ENCODE measurements around the gene ARHGAP32. TPM values are rescaled to one million over a fixed set of nuclear protein-coding genes. Genes with fewer than 3 reads are reported as not detected.

Gene ARHGAP32
- total RNA-seq, 1 donor from 2014 or later, result 5.3 TPM

DNA sequence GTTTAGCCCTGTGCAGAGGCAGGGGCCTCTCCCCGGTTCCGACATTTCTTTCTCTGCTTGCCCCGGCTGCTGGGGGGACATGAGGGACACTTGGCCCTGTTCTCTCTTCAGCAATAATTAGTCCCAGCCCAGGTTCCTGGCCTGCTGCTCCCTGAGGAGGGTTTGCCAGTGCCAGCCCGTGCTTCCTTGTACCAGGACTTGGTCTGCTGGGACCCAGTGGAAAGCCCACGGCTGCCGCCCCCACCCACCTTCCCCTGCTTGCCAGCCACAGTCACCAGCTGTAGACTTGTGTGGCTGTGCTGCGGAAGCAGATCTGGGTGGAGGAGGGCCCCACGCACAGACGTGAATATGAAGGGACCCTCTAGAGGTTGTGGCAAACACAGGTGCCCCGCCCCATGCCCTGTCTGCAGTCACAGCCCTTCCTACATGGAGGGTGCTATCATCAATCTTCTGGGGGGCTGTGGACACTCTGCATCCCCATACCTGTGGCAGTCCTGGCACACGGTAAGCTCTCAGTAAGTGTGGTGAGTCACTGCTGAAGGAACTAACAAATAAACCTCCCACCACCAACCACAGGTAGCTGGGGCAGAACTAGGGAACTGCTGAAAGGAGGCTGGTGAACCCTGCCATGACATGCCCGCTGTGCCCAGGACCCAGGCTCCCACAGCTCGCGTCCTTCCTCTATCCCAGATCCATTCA, 250.4 kb downstream of the ARHGAP32 start:
- intact Hi-C loops (cut with micrococcal nuclease), result no loop called here
- DNase-seq (no peak), ATAC-seq (no peak)

- no peak for DNase-seq
- no peak for ATAC-seq
- intact Hi-C loops (cut with micrococcal nuclease), result no loop called here
Observed at GRCh38 chr11:128941110-128941509, 251.0 kb downstream of the ARHGAP32 start.

- no peak for ATAC-seq
- intact Hi-C loops (cut with micrococcal nuclease), result no loop called here
- no peak for DNase-seq
Observed at GRCh38 chr11:128940603-128941002, 251.5 kb downstream of the ARHGAP32 start.

GRCh38 chr11:128940156-128940555, 252.0 kb downstream of the ARHGAP32 start:
- intact Hi-C loops (cut with micrococcal nuclease), result no loop called here
- DNase-seq, result no peak
- no peak for ATAC-seq

DNA sequence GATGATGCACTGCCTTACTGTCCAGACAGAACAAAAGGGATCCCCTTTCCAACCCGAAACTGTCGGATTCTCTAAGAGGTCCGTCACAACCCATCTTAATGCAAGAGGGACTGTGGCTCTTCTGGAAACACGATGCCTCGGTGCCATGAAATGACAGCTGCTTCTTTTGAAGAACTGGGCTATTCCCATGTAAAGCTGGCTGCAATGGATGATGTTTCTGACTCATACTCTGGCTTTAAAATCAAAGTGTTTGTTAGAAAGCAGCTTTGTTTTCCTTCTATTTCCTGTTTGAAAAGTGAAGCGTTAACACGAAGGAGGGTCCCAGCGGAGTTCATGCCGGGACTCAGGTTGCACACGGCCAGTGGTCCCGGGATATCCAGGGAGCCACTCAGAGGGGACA, 252.5 kb downstream of the ARHGAP32 start:
- no peak for ATAC-seq

GRCh38 chr11:128938156-128938885, 253.8 kb downstream of the ARHGAP32 start:
- DNase-seq, result no peak
- intact Hi-C loops (cut with micrococcal nuclease), result no loop called here
- ATAC-seq, result no peak

More for the DNA sequence above, 252.5 kb downstream of the ARHGAP32 start:
- DNase-seq, result no peak
- intact Hi-C loops (cut with micrococcal nuclease), result no loop called here

DNA sequence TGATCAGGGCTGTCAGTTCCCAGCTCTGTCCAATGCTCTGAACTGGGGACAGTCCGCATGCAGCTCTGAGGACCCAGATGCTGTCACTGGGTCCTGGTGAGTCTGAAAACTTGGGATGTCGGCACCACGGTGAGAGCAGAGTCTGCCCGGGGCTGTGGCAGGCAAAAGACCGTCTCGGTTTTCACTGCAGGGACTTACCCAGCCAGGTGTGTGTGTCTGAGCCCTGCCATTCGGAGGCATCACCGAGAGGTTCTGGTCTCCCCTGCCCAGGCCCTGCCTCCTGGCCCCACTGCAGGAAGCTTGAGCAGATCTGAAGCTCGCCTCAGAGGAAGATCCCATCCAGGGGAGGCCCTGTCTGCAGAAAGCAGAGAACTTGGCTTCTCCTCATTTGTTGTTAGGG, 254.6 kb downstream of the ARHGAP32 start:
- DNase-seq (no peak), ATAC-seq (no peak)
- intact Hi-C loops (cut with micrococcal nuclease), result no loop called here

- ATAC-seq (no peak), DNase-seq (no peak)
- intact Hi-C loops (cut with micrococcal nuclease), result no loop called here
Observed at GRCh38 chr11:128936606-128937251, 255.4 kb downstream of the ARHGAP32 start.

- DNase-seq (no peak), ATAC-seq (no peak)
- intact Hi-C loops (cut with micrococcal nuclease), result no loop called here
Observed at GRCh38 chr11:128934926-128935325, 257.2 kb downstream of the ARHGAP32 start.

- ATAC-seq (no peak), DNase-seq (no peak)
- intact Hi-C loops (cut with micrococcal nuclease), result no loop called here
Observed at GRCh38 chr11:128934351-128934750, 257.8 kb downstream of the ARHGAP32 start.

DNA sequence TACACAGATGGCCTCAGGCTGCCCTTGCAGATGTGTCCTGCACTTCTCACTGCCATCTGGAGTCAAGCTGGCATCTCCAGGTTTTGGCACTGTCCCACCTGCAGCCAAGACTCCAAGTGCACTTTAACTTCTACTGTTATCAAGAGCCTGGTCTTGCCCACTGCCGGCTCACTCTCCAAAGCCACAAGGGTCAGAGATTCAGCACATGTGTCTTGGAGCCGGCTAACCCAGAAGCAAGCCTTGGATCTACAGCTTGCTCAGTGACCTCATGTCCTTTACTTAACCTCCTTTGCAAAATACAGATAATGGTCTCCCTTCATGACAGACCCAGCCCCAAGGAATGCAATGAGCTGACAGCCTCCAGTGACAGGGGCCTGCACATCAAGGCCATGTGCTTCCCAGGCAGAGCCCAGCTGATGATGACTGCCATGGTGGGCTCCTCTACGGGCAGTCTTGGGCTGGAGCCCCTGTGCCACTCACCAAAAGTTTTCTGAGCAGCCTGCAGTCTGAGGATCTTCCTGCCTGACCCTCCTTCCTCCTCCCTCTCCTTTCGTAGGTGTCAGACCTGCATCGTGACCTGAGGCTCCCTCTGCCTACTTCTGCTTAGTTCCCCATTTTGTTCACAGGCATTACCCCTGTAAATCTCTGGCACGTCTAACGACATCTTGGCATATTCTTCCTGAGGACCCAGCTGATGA, 258.5 kb downstream of the ARHGAP32 start:
- ATAC-seq (no peak), DNase-seq (no peak)
- intact Hi-C loops (cut with micrococcal nuclease), result no loop called here

GRCh38 chr11:128931668-128932067, 260.5 kb downstream of the ARHGAP32 start:
- intact Hi-C loops (cut with micrococcal nuclease), result no loop called here
- no peak for ATAC-seq
- no peak for DNase-seq

GRCh38 chr11:128931066-128931465, 261.1 kb downstream of the ARHGAP32 start:
- no peak for DNase-seq
- intact Hi-C loops (cut with micrococcal nuclease), result no loop called here
- no peak for ATAC-seq

DNA sequence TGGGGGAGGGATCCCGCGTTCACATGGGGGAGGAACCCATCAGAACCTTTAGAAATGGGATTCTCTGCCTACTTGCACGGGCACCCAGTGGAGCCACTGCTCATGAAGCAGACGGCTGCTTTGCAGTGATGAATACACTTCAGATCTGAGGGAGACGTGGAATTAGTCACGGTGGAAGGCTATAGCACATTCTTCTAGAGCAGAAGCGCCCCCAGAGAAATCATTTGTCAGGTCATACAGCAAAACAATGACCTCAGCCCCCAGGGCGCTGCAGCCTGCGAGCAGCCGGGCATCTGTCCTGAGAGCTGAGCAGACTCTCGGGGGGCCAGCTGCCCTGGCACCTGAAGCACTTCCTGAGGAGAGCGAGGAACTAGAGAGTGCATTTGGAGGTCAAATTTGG, 262.1 kb downstream of the ARHGAP32 start:
- intact Hi-C loops (cut with micrococcal nuclease), result no loop called here
- no peak for ATAC-seq
- no peak for DNase-seq

DNA sequence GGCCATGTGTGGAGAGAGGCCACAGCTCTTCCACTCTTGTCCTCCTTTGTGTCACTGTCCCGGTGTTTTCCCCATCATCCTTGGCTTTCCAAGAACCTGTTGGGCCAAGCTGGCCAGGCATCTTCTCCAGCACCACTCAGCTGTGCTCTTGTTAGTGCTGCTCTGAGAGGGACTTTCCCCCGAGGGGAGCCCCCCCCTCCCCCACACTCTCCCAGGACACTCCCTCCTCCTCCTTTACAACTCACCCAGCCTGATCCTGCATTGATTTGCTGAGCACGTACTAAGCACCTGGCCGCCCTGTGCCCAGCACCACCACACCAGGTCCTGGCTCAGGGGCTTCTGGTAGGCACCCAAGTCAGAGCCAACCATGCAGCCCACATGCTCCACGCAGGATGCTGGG, 262.7 kb downstream of the ARHGAP32 start:
- intact Hi-C loops (cut with micrococcal nuclease), result no loop called here
- ATAC-seq (no peak), DNase-seq (no peak)

DNA sequence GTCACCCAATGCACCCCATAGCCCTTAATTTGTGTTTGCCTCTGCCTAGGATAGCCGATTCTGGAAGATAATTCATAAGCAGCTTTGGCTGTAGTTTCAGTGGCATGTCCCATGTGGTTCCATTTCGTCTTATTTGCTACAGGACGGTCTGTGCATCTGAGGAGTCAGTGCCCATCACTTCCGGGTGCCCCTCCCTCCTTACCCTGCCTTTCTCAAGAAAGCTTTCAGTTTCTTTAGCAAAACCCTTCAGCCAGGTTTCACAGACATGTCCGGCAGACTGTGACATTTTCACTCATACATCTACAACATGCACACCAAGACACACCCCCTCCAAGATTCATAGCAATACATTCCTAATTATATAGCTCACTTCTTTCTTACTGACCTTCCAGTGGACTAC, 263.7 kb downstream of the ARHGAP32 start:
- DNase-seq, result no peak
- intact Hi-C loops (cut with micrococcal nuclease), result no loop called here
- ATAC-seq, result no peak

GRCh38 chr11:128927683-128928336, 264.3 kb downstream of the ARHGAP32 start:
- intact Hi-C loops (cut with micrococcal nuclease), result no loop called here
- ATAC-seq (no peak), DNase-seq (no peak)

DNA sequence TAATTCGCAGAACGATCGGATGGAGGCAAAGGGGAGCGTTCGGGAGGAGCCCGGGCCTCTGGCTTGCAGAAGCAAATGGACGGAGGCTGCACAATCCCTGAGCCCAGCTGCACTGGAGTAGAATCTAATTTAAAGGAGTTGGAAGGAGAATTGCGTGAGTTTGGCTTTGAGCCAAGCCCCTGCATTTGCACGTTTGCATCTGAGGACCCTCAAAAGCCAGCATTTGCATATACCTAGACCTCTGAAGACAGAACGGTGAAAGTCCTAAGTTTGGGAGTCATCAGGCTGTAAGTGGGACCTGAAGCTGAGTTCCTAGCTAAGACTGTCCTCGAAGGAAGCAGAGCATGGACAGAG, 265.0 kb downstream of the ARHGAP32 start:
- DNase-seq (no peak), ATAC-seq (no peak)
- intact Hi-C loops (cut with micrococcal nuclease), result no loop called here

DNA sequence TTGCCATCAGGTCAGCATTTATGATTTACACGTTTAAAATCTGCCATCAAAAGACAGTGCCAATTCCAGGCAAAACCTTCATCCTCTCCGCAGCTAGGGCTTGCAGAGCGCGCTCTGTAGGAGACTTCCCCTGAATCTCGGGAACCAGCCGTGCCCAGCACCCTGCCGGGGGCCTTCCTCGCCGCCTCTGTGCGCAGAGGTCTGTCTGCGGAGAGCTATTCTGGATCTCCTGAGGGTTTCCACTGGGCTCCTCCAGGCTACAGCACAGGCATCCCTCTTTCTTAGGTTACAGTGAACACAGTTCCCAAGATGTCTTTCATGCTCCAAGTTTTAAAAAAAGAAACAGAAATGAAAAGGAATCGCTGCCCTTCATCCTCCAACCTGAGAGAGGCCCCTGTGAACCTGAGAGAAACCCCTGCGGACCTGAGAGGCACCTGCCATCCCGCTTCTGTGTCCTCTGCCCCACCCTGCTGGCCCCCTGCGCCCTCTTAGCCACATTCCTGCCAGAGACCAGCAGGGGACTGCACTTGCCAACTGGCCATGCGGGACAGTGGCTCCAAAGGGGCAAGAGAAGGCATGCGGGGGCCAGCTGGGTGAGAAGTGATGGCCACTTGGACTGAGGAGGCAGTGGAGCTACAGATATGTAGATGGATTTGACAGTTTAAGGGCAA, 265.6 kb downstream of the ARHGAP32 start:
- intact Hi-C loops (cut with micrococcal nuclease), result no loop called here
- no peak for ATAC-seq
- no peak for DNase-seq

All from left ventricle myocardium superior (tissue), 1 donor.